HFFc6 (cell line): ENCODE measurements around the gene GNG4. TPM values are rescaled to one million over a fixed set of nuclear protein-coding genes. Genes with fewer than 3 reads are reported as not detected.
A peak's percentile ranks its signal among the peaks of the same experiment; 100 is the strongest.

Experiments used
- DNase-seq: peaks from one replicate; pipeline ENCODE4 v3.0.0-alpha.2; 2018
- H3K27ac Mint-ChIP-seq: 2 replicates; pipeline ENCODE4 v1.8.0; 2020; ENCODE audit warnings: mild to moderate bottlenecking, mixed read lengths
- H3K27me3 Mint-ChIP-seq: 2 replicates; pipeline ENCODE4 v1.8.0; 2021; ENCODE audit warnings: mild to moderate bottlenecking, moderate library complexity, mixed read lengths; ENCODE audit not compliant: insufficient read depth
- H3K36me3 Mint-ChIP-seq: 2 replicates; pipeline ENCODE4 v1.8.0; 2021; ENCODE audit warnings: low read depth, mixed read lengths
- H3K4me1 Mint-ChIP-seq: 2 replicates; pipeline ENCODE4 v1.8.0; 2020; ENCODE audit warnings: low read depth, mixed read lengths
- H3K4me3 Mint-ChIP-seq: 2 replicates; pipeline ENCODE4 v1.8.0; 2020; ENCODE audit warnings: mild to moderate bottlenecking, moderate library complexity, mixed read lengths
- H3K9me3 Mint-ChIP-seq: 2 replicates; pipeline ENCODE4 v1.8.0; 2020; ENCODE audit warnings: mild to moderate bottlenecking, mixed read lengths
- CTCF ChIP-seq: fragments of 200-600 bp; sonication (generic); IDR thresholded peaks from 2 replicates; pipeline ENCODE4 v1.5.0; 2021; ENCODE audit warnings: antibody characterized with exemption, mild to moderate bottlenecking
- total RNA-seq, 6 experiments: library from RNA; stranded (reverse); fragmentation: NEBNext Ultra II Directional; extraction: Animal tissue kit (Norgen Biotek cat#: 25700); gene quantifications; 2 replicates in 1 of 6; 3 replicates in 5 of 6; pipeline ENCODE4 v1.2.3, GENCODE V29; 2021

GNG4 gene
- total RNA-seq, 6 experiments from 2014 or later = 1.5 to 3.6 (median 2.9) TPM

GRCh38 chr1:235608278-235608677, 41.3 kb downstream of the GNG4 start:
- no peak overlapping the region for H3K4me3 Mint-ChIP-seq
- no peak overlapping the region for H3K27ac Mint-ChIP-seq
- H3K9me3 Mint-ChIP-seq = no peaks in the 10 kb centered on the region
- no peaks in the 10 kb centered on the region; the same call in 1 of the 2 replicates for H3K27me3 Mint-ChIP-seq
- peaks cover 9% of the 10 kb centered on the region for H3K4me1 Mint-ChIP-seq
- H3K36me3 Mint-ChIP-seq = no peaks in the 10 kb centered on the region
- no peak for DNase-seq
- no peak for TF ChIP-seq CTCF

GRCh38 chr1:235607284-235607683, 42.3 kb downstream of the GNG4 start:
- no peak for DNase-seq
- peaks cover 9% of the 10 kb centered on the region for H3K4me1 Mint-ChIP-seq
- H3K36me3 Mint-ChIP-seq = no peaks in the 10 kb centered on the region
- H3K4me3 Mint-ChIP-seq = no peak overlapping the region
- H3K27me3 Mint-ChIP-seq = no peaks in the 10 kb centered on the region; the same call in 1 of the 2 replicates
- no peak overlapping the region for H3K27ac Mint-ChIP-seq
- TF ChIP-seq CTCF = no peak
- H3K9me3 Mint-ChIP-seq = no peaks in the 10 kb centered on the region

GRCh38 chr1:235601104-235601503, 48.5 kb downstream of the GNG4 start:
- H3K36me3 Mint-ChIP-seq = no peaks in the 10 kb centered on the region
- no peak for DNase-seq
- peak; percentile 79 for TF ChIP-seq CTCF
- no peaks in the 10 kb centered on the region for H3K9me3 Mint-ChIP-seq
- no peak overlapping the region for H3K4me3 Mint-ChIP-seq
- H3K27ac Mint-ChIP-seq = no peak overlapping the region
- H3K4me1 Mint-ChIP-seq = peaks cover 1% of the 10 kb centered on the region
- no peaks in the 10 kb centered on the region; the same call in none of the 2 replicates for H3K27me3 Mint-ChIP-seq

- Mint-ChIP-seq H3K36me3 (no peaks in the 10 kb centered on the region), H3K9me3 (no peaks in the 10 kb centered on the region), H3K4me1 (no peaks in the 10 kb centered on the region), H3K27ac (no peak overlapping the region), H3K27me3 (no peaks in the 10 kb centered on the region; the same call in none of the 2 replicates), H3K4me3 (no peak overlapping the region)
- no peak for DNase-seq
- peak; percentile 29 for TF ChIP-seq CTCF
These were observed 50.0 kb downstream of the GNG4 start for GRCh38 chr1:235599536-235599935.

- peak; percentile 81 for TF ChIP-seq CTCF
- H3K4me3 Mint-ChIP-seq = no peak overlapping the region
- peak; percentile 65 for DNase-seq
- H3K36me3 Mint-ChIP-seq = no peaks in the 10 kb centered on the region
- no peak overlapping the region for H3K27ac Mint-ChIP-seq
- no peaks in the 10 kb centered on the region for H3K9me3 Mint-ChIP-seq
- H3K4me1 Mint-ChIP-seq = no peaks in the 10 kb centered on the region
- H3K27me3 Mint-ChIP-seq = peaks cover 6% of the 10 kb centered on the region
These were observed 51.6 kb downstream of the GNG4 start for GRCh38 chr1:235597867-235598553.
